Loucy (cell line): ENCODE measurements around the gene ZC3H18.

Source experiments
- H2AFZ ChIP-seq: fragments of 200-600 bp; sonication (generic); 2 replicates; pipeline ENCODE4 v1.6.0; 2016; ENCODE audit warnings: antibody characterized with exemption, mild to moderate bottlenecking, low read length, moderate library complexity
- H3F3A ChIP-seq: fragments of 200-600 bp; 2 replicates; pipeline ENCODE4 v1.6.0; 2016; ENCODE audit warnings: antibody characterized with exemption, low read depth, mild to moderate bottlenecking
- H3K27me3 ChIP-seq: fragments of 200-600 bp; sonication (generic); 2 replicates; pipeline ENCODE4 v1.6.1; 2014; ENCODE audit warnings: low read length, mild to moderate bottlenecking; ENCODE audit not compliant: insufficient read depth, poor library complexity, severe bottlenecking
- H3K36me3 ChIP-seq: fragments of 200-600 bp; sonication (generic); 2 replicates; pipeline ENCODE4 v1.6.1; 2016; ENCODE audit warnings: low read length; ENCODE audit not compliant: insufficient read depth
- H3K4me1 ChIP-seq: fragments of 200-600 bp; sonication (generic); 2 replicates; pipeline ENCODE4 v1.5.1; 2014; ENCODE audit warnings: low read length, mild to moderate bottlenecking; ENCODE audit not compliant: insufficient read depth, poor library complexity, severe bottlenecking
- H3K4me2 ChIP-seq: fragments of 200-600 bp; sonication (generic); 2 replicates; pipeline ENCODE4 v1.6.0; 2014; ENCODE audit warnings: antibody characterized with exemption, low read length, low read depth, mild to moderate bottlenecking; ENCODE audit not compliant: poor library complexity, severe bottlenecking
- H3K4me3 ChIP-seq: fragments of 200-600 bp; sonication (generic); 2 replicates; pipeline ENCODE4 v1.5.1; 2014; ENCODE audit warnings: low read length, mild to moderate bottlenecking, mixed read lengths; ENCODE audit not compliant: poor library complexity, severe bottlenecking
- H3K79me2 ChIP-seq: fragments of 200-600 bp; sonication (generic); 2 replicates; pipeline ENCODE4 v1.6.1; 2014; ENCODE audit warnings: low read length; ENCODE audit not compliant: insufficient read depth
- H3K9ac ChIP-seq: fragments of 200-600 bp; sonication (generic); 2 replicates; pipeline ENCODE4 v1.6.0; 2014; ENCODE audit warnings: mild to moderate bottlenecking, low read depth, low read length, moderate library complexity; ENCODE audit not compliant: poor library complexity, severe bottlenecking
- H3K9me2 ChIP-seq: fragments of 200-600 bp; sonication (generic); replicated peaks from 2 replicates; pipeline ENCODE4 v1.6.1; 2016; ENCODE audit warnings: low read depth, low read length, mixed read lengths
- H3K9me3 ChIP-seq: fragments of 200-600 bp; sonication (generic); 2 replicates; pipeline ENCODE4 v1.6.1; 2014; ENCODE audit warnings: mild to moderate bottlenecking, antibody characterized with exemption, low read length, low read depth; ENCODE audit not compliant: insufficient read depth
- H4K20me1 ChIP-seq: fragments of 200-600 bp; sonication (generic); 2 replicates; pipeline ENCODE4 v1.6.0; 2014; ENCODE audit warnings: antibody characterized with exemption, low read length, mild to moderate bottlenecking; ENCODE audit not compliant: insufficient read depth, poor library complexity, severe bottlenecking
- CTCF ChIP-seq: fragments of 200-600 bp; sonication (generic); conservative IDR thresholded peaks from 2 replicates; pipeline ENCODE4 v1.5.1; 2014; ENCODE audit warnings: mild to moderate bottlenecking, antibody characterized with exemption, low read length
- EZH2phosphoT487 ChIP-seq: fragments of 200-600 bp; IDR thresholded peaks from 2 replicates; pipeline ENCODE4 v1.6.1; 2018; ENCODE audit warnings: antibody characterized with exemption, mild to moderate bottlenecking, moderate library complexity, borderline replicate concordance

Gene ZC3H18

GRCh38 chr16:88600539-88600896, 30.3 kb downstream of the ZC3H18 start:
- no peak overlapping the region for H3K4me2 ChIP-seq
- H3K36me3 ChIP-seq: peaks cover 22% of the 10 kb centered on the region; the same call in 1 of the 2 replicates
- no peak overlapping the region for H3K4me3 ChIP-seq
- no peaks in the 10 kb centered on the region for H3K27me3 ChIP-seq
- H3K4me1 ChIP-seq: no peaks in the 10 kb centered on the region
- H3F3A ChIP-seq: no peaks in the 10 kb centered on the region
- no peaks in the 10 kb centered on the region for H4K20me1 ChIP-seq
- H3K9me3 ChIP-seq: no peaks in the 10 kb centered on the region
- no peak overlapping the region for H2AFZ ChIP-seq
- H3K79me2 ChIP-seq: no peaks in the 10 kb centered on the region
- H3K9ac ChIP-seq: no peak overlapping the region
- TF ChIP-seq EZH2phosphoT487 (no peak), CTCF (no peak)
- no peaks in the 10 kb centered on the region for H3K9me2 ChIP-seq

GRCh38 chr16:88601313-88602036, 31.3 kb downstream of the ZC3H18 start:
- no peaks in the 10 kb centered on the region for H3K9me2 ChIP-seq
- H3F3A ChIP-seq: no peaks in the 10 kb centered on the region
- TF ChIP-seq CTCF: no peak
- no peak for TF ChIP-seq EZH2phosphoT487
- H2AFZ ChIP-seq: no peak overlapping the region
- H3K79me2 ChIP-seq: no peaks in the 10 kb centered on the region
- no peak overlapping the region for H3K4me2 ChIP-seq
- peaks cover 24% of the 10 kb centered on the region; the same call in 1 of the 2 replicates for H3K36me3 ChIP-seq
- no peaks in the 10 kb centered on the region for H3K4me1 ChIP-seq
- no peaks in the 10 kb centered on the region for H3K9me3 ChIP-seq
- no peaks in the 10 kb centered on the region for H4K20me1 ChIP-seq
- no peak overlapping the region for H3K4me3 ChIP-seq
- H3K9ac ChIP-seq: no peak overlapping the region
- no peaks in the 10 kb centered on the region for H3K27me3 ChIP-seq

GRCh38 chr16:88602091-88602490, 31.9 kb downstream of the ZC3H18 start:
- Histone ChIP-seq H3K36me3 (peaks cover 26% of the 10 kb centered on the region; the same call in 1 of the 2 replicates), H3K9me3 (no peaks in the 10 kb centered on the region), H2AFZ (no peak overlapping the region), H3K27me3 (no peaks in the 10 kb centered on the region), H4K20me1 (no peaks in the 10 kb centered on the region), H3K79me2 (no peaks in the 10 kb centered on the region), H3K9me2 (no peaks in the 10 kb centered on the region), H3F3A (no peaks in the 10 kb centered on the region), H3K4me1 (no peaks in the 10 kb centered on the region), H3K4me3 (no peak overlapping the region), H3K4me2 (no peak overlapping the region), H3K9ac (no peak overlapping the region)
- TF ChIP-seq EZH2phosphoT487 (no peak), CTCF (no peak)
